ENCODE measurements around the gene CEND1. TPM values are rescaled to one million over a fixed set of nuclear protein-coding genes. Genes with fewer than 3 reads are reported as not detected.

CEND1 gene
- total RNA-seq, 4 donors from 2014 or later: 0.17 to 2.9 (median 0.58) TPM

DNA sequence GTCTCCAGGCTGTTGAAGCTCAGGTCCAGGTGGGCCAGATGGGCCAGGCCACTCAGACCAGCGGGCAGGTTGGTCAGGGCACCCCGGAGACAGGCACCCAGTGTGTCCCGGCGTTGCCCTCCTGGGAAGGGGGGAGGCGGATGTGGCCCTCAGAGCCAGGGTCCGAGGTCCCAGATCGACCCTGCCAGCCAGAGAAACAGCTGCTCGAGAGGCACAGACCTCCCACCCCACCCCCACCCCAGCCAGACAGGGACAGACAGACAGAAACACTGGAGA lies 13.5 kb upstream of the CEND1 start:
- H3K27ac ChIP-seq: no peak overlapping the region
- H3K4me1 ChIP-seq: peaks cover 0 to 58% (median 20%) of the 10 kb centered on the region in 3 donors
- H3K4me3 ChIP-seq: no peak overlapping the region
- H3K27me3 ChIP-seq: no peaks in the 10 kb centered on the region
- ATAC-seq: no peak
- H3K36me3 ChIP-seq: peaks cover 0 to 49% of the 10 kb centered on the region in 2 donors
- no CpG with 5 or more reads among the region's 8 CpGs for WGBS, 2 donors (ENCODE audit: low coverage in 1 of 2)
- TF ChIP-seq POLR2A (IDR thresholded peaks at IDR 0.05) (no peak), EP300 (IDR thresholded peaks at IDR 0.05) (no peak)
- H3K9me3 ChIP-seq: no peaks in the 10 kb centered on the region

DNA sequence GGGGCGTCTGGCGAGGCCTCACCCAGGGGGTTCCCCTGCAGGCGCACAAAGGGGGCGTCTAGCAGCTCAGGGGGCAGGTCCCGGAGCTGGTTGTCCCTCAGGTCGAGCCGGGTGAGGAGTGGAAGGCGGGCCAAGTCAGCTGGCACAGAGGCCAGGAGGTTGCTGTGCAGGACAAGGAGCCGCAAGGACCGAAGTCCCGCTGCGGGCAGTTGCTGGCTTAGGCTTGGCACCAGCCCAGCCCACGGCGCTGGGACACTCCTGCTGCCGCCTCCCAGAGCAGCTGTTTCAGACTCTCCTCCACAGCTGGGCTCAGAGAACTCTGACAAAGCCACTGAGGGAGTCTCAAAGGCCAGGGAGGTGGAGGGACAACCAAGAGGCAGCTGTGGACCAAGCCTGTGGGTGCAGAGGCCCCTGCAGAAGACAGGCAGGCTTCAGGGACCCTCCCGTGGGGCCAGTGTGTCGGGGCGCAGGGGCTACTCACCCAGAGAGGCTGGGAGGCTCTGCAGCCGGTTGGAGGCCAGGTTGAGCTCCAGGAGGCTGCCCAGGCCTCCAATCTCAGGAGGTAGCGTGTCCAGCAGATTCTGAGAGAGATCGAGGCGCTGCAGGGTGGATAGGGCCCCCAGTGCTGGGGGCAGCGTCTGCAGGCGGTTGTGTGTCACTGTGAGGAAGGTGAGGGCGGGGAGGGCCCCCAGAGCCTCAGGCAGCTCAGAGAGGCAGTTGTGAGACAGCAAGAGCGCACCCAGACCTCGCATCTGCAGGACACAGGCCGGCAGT lies 13.0 kb upstream of the CEND1 start:
- TF ChIP-seq POLR2AphosphoS5 (IDR thresholded peaks at IDR 0.05) (no peak), POLR2A (IDR thresholded peaks at IDR 0.05) (no peak)
- TF ChIP-seq, protein P1, sequence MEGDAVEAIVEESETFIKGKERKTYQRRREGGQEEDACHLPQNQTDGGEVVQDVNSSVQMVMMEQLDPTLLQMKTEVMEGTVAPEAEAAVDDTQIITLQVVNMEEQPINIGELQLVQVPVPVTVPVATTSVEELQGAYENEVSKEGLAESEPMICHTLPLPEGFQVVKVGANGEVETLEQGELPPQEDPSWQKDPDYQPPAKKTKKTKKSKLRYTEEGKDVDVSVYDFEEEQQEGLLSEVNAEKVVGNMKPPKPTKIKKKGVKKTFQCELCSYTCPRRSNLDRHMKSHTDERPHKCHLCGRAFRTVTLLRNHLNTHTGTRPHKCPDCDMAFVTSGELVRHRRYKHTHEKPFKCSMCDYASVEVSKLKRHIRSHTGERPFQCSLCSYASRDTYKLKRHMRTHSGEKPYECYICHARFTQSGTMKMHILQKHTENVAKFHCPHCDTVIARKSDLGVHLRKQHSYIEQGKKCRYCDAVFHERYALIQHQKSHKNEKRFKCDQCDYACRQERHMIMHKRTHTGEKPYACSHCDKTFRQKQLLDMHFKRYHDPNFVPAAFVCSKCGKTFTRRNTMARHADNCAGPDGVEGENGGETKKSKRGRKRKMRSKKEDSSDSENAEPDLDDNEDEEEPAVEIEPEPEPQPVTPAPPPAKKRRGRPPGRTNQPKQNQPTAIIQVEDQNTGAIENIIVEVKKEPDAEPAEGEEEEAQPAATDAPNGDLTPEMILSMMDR (IDR thresholded peaks at IDR 0.05): no peak
- no peak overlapping the region for H3K4me3 ChIP-seq
- no peaks in the 10 kb centered on the region for H3K9me3 ChIP-seq
- ATAC-seq: no peak
- H3K27me3 ChIP-seq: no peaks in the 10 kb centered on the region
- H3K27ac ChIP-seq: no peak overlapping the region
- 80% methylated on average over 2 of the region's 28 CpGs; no CpG with 5 or more reads in 1 of the 2 donors for WGBS, 2 donors (ENCODE audit: low coverage in 1 of 2)
- H3K4me1 ChIP-seq: peaks cover 0 to 58% (median 16%) of the 10 kb centered on the region in 3 donors
- H3K36me3 ChIP-seq: peaks cover 0 to 49% of the 10 kb centered on the region in 2 donors

DNA sequence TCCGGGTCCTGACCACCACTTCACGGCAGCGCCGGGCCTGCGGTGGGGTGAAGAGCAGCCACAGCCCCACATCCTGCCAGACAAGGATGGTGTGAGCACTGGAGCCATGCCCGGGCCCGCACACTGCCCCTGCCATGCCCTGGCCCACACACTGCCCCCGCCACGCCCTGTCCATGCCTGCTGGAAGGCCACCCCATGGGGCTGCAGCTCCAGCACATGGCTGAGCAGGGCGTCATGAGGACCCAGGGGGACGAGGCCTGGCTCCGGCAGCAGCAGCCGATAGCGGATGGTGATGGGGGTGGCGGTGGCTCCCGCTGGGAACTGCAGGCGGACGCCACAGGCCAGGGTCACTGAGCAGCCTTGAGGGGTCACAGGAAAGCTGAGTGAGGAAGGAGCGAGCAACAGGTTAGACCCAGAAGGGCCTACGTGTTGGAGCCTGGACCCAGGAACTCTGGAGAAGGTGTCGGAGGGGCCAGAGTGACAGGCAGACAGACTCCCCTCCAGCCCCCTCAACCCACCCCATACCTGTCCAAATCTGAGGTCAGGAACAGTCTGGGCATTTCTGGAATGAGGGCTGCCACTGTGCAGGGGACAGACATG lies 12.2 kb upstream of the CEND1 start:
- WGBS, 2 donors (ENCODE audit: low coverage in 1 of 2): no CpG with 5 or more reads among the region's 21 CpGs
- TF ChIP-seq POLR2AphosphoS5 (IDR thresholded peaks at IDR 0.05) (no peak), POLR2A (IDR thresholded peaks at IDR 0.05) (no peak), EP300 (IDR thresholded peaks at IDR 0.05) (no peak)
- TF ChIP-seq, protein P1 (IDR thresholded peaks at IDR 0.05): no peak

DNA sequence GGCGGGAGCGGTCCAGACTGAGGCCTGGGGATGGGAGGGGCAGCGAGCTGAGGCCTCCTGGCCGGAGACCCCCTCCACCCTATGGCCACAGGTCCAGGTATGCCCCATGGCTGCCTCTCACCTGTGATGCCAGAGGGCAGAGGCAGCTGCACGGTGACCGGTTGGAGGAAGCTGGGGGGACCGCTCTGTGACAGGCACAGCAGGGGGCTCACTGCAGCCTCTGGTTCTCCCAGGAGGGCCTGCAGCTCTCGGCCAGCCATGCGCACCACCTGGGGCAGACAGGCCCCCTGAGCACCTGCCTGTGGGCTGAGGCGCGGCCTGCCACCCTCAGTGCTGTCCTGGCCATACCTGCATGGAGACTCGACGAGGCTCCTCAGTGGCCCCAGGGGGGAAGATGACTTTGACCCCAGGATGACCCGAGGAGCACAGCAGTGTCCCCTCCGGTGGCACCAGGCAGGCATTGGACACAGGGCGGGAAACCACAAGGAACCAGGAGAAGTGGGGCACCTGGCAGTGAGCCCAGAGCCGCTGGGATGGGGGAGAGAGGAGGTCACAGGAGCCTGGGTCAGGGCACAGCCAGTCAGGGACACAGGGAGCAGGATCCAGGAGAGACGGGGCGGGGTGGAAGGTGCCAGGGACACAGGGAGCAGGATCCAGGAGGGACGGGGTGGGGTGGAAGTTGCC lies 11.3 kb upstream of the CEND1 start:
- no peak overlapping the region for H3K27ac ChIP-seq
- TF ChIP-seq POLR2AphosphoS5 (IDR thresholded peaks at IDR 0.05) (no peak), POLR2A (IDR thresholded peaks at IDR 0.05) (no peak), EP300 (IDR thresholded peaks at IDR 0.05) (no peak)
- TF ChIP-seq, protein P1 (IDR thresholded peaks at IDR 0.05): no peak
- H3K4me1 ChIP-seq: peaks cover 0 to 67% (median 25%) of the 10 kb centered on the region in 3 donors
- no peak overlapping the region for H3K4me3 ChIP-seq
- ATAC-seq: no peak
- WGBS, 2 donors (ENCODE audit: low coverage in 1 of 2): 87% methylated on average over 6 of the region's 20 CpGs; no CpG with 5 or more reads in 1 of the 2 donors
- peaks cover 0 to 49% of the 10 kb centered on the region in 2 donors for H3K36me3 ChIP-seq
- no peaks in the 10 kb centered on the region for H3K27me3 ChIP-seq
- H3K9me3 ChIP-seq: no peaks in the 10 kb centered on the region

More for the DNA sequence above, 12.2 kb upstream of the CEND1 start:
- no peaks in the 10 kb centered on the region for H3K27me3 ChIP-seq
- H3K36me3 ChIP-seq: peaks cover 0 to 49% of the 10 kb centered on the region in 2 donors
- H3K4me1 ChIP-seq: peaks cover 0 to 59% (median 16%) of the 10 kb centered on the region in 3 donors
- H3K4me3 ChIP-seq: no peak overlapping the region
- H3K27ac ChIP-seq: no peak overlapping the region
- H3K9me3 ChIP-seq: no peaks in the 10 kb centered on the region
- no peak for ATAC-seq

DNA sequence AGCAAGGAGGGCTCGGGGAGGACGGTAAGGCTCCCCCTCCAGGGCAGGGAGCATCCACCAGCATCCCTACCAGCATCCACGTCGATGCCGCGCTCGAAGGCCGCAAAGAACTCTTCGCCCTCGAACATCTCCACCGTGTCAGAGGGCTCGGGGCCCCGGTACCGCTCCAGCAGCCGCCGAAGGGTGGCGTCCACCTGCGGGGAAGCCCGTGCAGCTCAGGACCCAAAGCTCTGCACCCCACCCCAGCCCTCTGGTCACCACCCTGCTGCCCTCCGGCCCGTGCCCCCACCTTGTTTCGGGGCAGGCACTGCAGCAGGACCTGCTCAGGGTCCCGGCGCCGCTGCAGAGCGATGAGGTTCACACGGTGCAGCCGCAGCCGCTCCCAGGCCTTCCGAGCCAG lies 10.6 kb upstream of the CEND1 start:
- no peak overlapping the region for H3K27ac ChIP-seq
- H3K9me3 ChIP-seq: no peaks in the 10 kb centered on the region
- 100% methylated on average over 4 of the region's 30 CpGs; no CpG with 5 or more reads in 1 of the 2 donors for WGBS, 2 donors (ENCODE audit: low coverage in 1 of 2)
- peaks cover 0 to 49% of the 10 kb centered on the region in 2 donors for H3K36me3 ChIP-seq
- no peak for ATAC-seq
- no peak overlapping the region for H3K4me3 ChIP-seq
- no peak for TF ChIP-seq POLR2A (IDR thresholded peaks at IDR 0.05)
- TF ChIP-seq, protein P1 (IDR thresholded peaks at IDR 0.05): no peak
- no peak for TF ChIP-seq EP300 (IDR thresholded peaks at IDR 0.05)
- TF ChIP-seq POLR2AphosphoS5 (IDR thresholded peaks at IDR 0.05): no peak
- H3K4me1 ChIP-seq: peaks cover 0 to 65% (median 28%) of the 10 kb centered on the region in 3 donors
- H3K27me3 ChIP-seq: no peaks in the 10 kb centered on the region

Measured in gastroesophageal sphincter (tissue), 4 donors.